Neuronal stem cell (in vitro differentiated cells): ENCODE measurements around the gene HRH3.

Source experiments
- DNase-seq: peaks from one replicate; pipeline ENCODE4 v3.0.0-alpha.2; 2013; ENCODE audit warnings: low spot score
- H2AFZ ChIP-seq: one replicate; pipeline ENCODE4 v1.6.1; 2013; ENCODE audit warnings: mild to moderate bottlenecking, low read length, inconsistent platforms
- H2AK5ac ChIP-seq: 2 replicates; pipeline ENCODE4 v1.6.1; 2013; ENCODE audit warnings: low read depth, mild to moderate bottlenecking, inconsistent platforms, low read length, moderate library complexity, mixed read lengths
- H2BK120ac ChIP-seq: 2 replicates; pipeline ENCODE4 v1.6.1; 2013; ENCODE audit warnings: low read depth, mild to moderate bottlenecking, inconsistent platforms, low read length, moderate library complexity, mixed read lengths
- H2BK12ac ChIP-seq: one replicate; pipeline ENCODE4 v1.6.1; 2013; ENCODE audit warnings: low read length, inconsistent platforms
- H2BK15ac ChIP-seq: 2 replicates; pipeline ENCODE4 v1.6.1; 2013; ENCODE audit warnings: mild to moderate bottlenecking, low read length, inconsistent platforms, mixed read lengths
- H2BK5ac ChIP-seq: one replicate; pipeline ENCODE4 v1.6.1; 2013; ENCODE audit warnings: inconsistent platforms, mild to moderate bottlenecking, low read length, moderate library complexity
- H3K14ac ChIP-seq: one replicate; pipeline ENCODE4 v1.6.1; 2013; ENCODE audit warnings: low read length, inconsistent platforms
- H3K18ac ChIP-seq: 2 replicates; pipeline ENCODE4 v1.6.1; 2013; ENCODE audit warnings: low read length, inconsistent platforms
- H3K23ac ChIP-seq: 2 replicates; pipeline ENCODE4 v1.6.1; 2013; ENCODE audit warnings: low read depth, mild to moderate bottlenecking, mixed read lengths, low read length, inconsistent platforms; ENCODE audit not compliant: poor library complexity
- H3K27ac ChIP-seq: replicated peaks from 3 replicates; pipeline ENCODE4 v1.5.1; 2013; ENCODE audit warnings: low read length, inconsistent platforms
- H3K27me3 ChIP-seq, 3 experiments: 2 replicates each; pipeline ENCODE4 v1.6.1; 2013; ENCODE audit warnings: low read length in 3 of 3, mild to moderate bottlenecking in 2 of 3, inconsistent platforms in 1 of 3, low read depth in 1 of 3, mixed read lengths in 1 of 3, moderate library complexity in 1 of 3; ENCODE audit not compliant: control insufficient read depth in 3 of 3, insufficient read depth in 3 of 3
- H3K36me3 ChIP-seq, 2 donors: replicated peaks in 1 of 2; 2 replicates each; pipeline ENCODE4 v1.6.1; 2013; ENCODE audit warnings: low read length in 2 of 2; ENCODE audit not compliant: control insufficient read depth in 2 of 2, insufficient read depth in 2 of 2
- H3K4ac ChIP-seq: 2 replicates; pipeline ENCODE4 v1.6.1; 2013; ENCODE audit warnings: inconsistent platforms, mild to moderate bottlenecking, low read length, moderate library complexity
- H3K4me1 ChIP-seq, 2 donors: 1 replicate in 1 of 2; 2 replicates in 1 of 2; pipeline ENCODE4 v1.6.1; 2013; ENCODE audit warnings: low read length in 2 of 2, low read depth in 1 of 2; ENCODE audit not compliant: control insufficient read depth in 2 of 2, insufficient read depth in 1 of 2
- H3K4me2 ChIP-seq: one replicate; pipeline ENCODE4 v1.6.1; 2013; ENCODE audit warnings: mild to moderate bottlenecking, low read length, inconsistent platforms; ENCODE audit not compliant: insufficient read depth, poor library complexity, severe bottlenecking
- H3K4me3 ChIP-seq, 2 donors: 2 replicates each; pipeline ENCODE4 v1.5.1; 2013; ENCODE audit warnings: low read length in 2 of 2, mild to moderate bottlenecking in 2 of 2, inconsistent platforms in 1 of 2, moderate library complexity in 1 of 2
- H3K79me1 ChIP-seq: one replicate; pipeline ENCODE4 v1.6.1; 2013; ENCODE audit warnings: low read depth, mild to moderate bottlenecking, inconsistent platforms, low read length, moderate library complexity
- H3K9ac ChIP-seq: one replicate; pipeline ENCODE4 v1.6.1; 2013; ENCODE audit warnings: mild to moderate bottlenecking, low read depth, low read length, inconsistent platforms; ENCODE audit not compliant: poor library complexity
- H3K9me3 ChIP-seq, 2 donors: replicated peaks in 1 of 2; 2 replicates each; pipeline versions ENCODE3 to v1.6.1; 2013; ENCODE audit warnings: low read length in 2 of 2, mild to moderate bottlenecking in 2 of 2, inconsistent platforms in 1 of 2, low read depth in 1 of 2, mixed read lengths in 1 of 2, moderate library complexity in 1 of 2; ENCODE audit not compliant: control insufficient read depth in 2 of 2, insufficient read depth in 1 of 2
- H4K8ac ChIP-seq: one replicate; pipeline ENCODE4 v1.6.1; 2013; ENCODE audit warnings: low read depth, mild to moderate bottlenecking, inconsistent platforms, low read length, moderate library complexity
- H4K91ac ChIP-seq: one replicate; pipeline ENCODE4 v1.6.1; 2013; ENCODE audit warnings: low read length, low read depth, mild to moderate bottlenecking, inconsistent platforms; ENCODE audit not compliant: poor library complexity
- WGBS, 2 donors: extraction: QIAGEN DNeasy Blood & Tissue Kit; methylation state at CpG; one replicate each; pipeline ENCODE4 v1.1.7; 2013; ENCODE audit warnings: missing lambda C conversion rate in 2 of 2, mixed read lengths in 1 of 2; ENCODE audit not compliant: insufficient read length in 2 of 2, insufficient replicate concordance in 1 of 2; ENCODE audit errors: extremely low coverage in 2 of 2; 5-methylcytosine and 5-hydroxymethylcytosine counted together

The HRH3 gene

DNA sequence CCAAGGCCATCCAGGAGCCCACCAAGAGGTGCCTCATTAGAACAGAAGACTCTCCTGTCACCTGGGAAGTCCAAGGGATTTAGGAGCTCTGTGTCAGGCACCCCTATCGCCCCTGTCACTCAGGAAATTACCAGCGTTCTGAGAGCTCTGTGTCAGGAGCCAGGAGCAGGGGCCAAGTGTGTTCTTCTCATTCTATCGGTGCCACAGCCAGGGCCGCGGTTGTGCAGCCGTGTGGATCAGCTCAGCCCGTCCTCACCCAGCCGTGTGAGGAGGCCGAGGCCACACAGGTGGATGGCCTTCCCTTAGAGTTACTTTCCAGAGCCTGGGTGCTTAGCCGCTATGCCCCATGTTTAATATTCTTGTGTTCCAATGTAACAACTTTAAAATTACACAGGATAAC, 27.4 kb downstream of the HRH3 start:
- Histone ChIP-seq H2AK5ac (no peak overlapping the region), H3K14ac (no peak overlapping the region), H4K8ac (no peak overlapping the region), H3K4me1 (no peaks in the 10 kb centered on the region), H3K79me1 (peaks cover 10% of the 10 kb centered on the region), H3K4me3 (no peak overlapping the region), H4K91ac (no peak overlapping the region), H2BK15ac (no peak overlapping the region), H2BK5ac (no peak overlapping the region), H3K4ac (no peak overlapping the region), H3K9me3 (no peaks in the 10 kb centered on the region), H2AFZ (no peak overlapping the region), H3K23ac (no peak overlapping the region), H3K27me3 (no peaks in the 10 kb centered on the region), H3K36me3 (peaks cover 12 to 54% of the 10 kb centered on the region in 2 donors), H3K4me2 (no peak overlapping the region), H2BK120ac (no peak overlapping the region), H2BK12ac (no peak overlapping the region), H3K9ac (no peak overlapping the region), H3K27ac (no peak overlapping the region), H3K18ac (no peak overlapping the region)
- no CpG with 5 or more reads among the region's 10 CpGs for WGBS, 2 donors
- DNase-seq, result no peak

GRCh38 chr20:62191781-62192559, 28.1 kb downstream of the HRH3 start:
- Histone ChIP-seq H3K18ac (no peak overlapping the region), H2BK120ac (no peak overlapping the region), H2BK5ac (peak overlapping the region; percentile 0), H2AK5ac (no peak overlapping the region), H3K27ac (no peak overlapping the region), H3K36me3 (peaks cover 10 to 50% of the 10 kb centered on the region in 2 donors), H3K14ac (no peak overlapping the region), H3K4me2 (no peak overlapping the region), H3K4ac (no peak overlapping the region), H3K9ac (no peak overlapping the region), H3K23ac (no peak overlapping the region), H4K91ac (no peak overlapping the region), H2AFZ (no peak overlapping the region), H3K27me3 (no peaks in the 10 kb centered on the region), H3K4me3 (peak overlapping the region in 1 of 2 donors; percentile 46), H2BK15ac (no peak overlapping the region), H3K9me3 (no peaks in the 10 kb centered on the region), H4K8ac (no peak overlapping the region), H3K79me1 (peaks cover 10% of the 10 kb centered on the region), H2BK12ac (no peak overlapping the region), H3K4me1 (no peaks in the 10 kb centered on the region)
- no CpG with 5 or more reads among the region's 14 CpGs for WGBS, 2 donors
- DNase-seq, result no peak

GRCh38 chr20:62190639-62191411, 29.3 kb downstream of the HRH3 start:
- Histone ChIP-seq H3K4me3 (peak overlapping the region in 1 of 2 donors; percentile 16), H2AFZ (no peak overlapping the region), H3K23ac (peak overlapping the region; percentile 71), H3K14ac (no peak overlapping the region), H2BK120ac (no peak overlapping the region), H3K27me3 (no peaks in the 10 kb centered on the region), H2BK15ac (no peak overlapping the region), H3K36me3 (peaks cover 10 to 43% of the 10 kb centered on the region in 2 donors), H3K4me1 (no peaks in the 10 kb centered on the region), H3K9me3 (no peaks in the 10 kb centered on the region), H2BK12ac (no peak overlapping the region), H3K4me2 (no peak overlapping the region), H4K91ac (no peak overlapping the region), H2AK5ac (no peak overlapping the region), H3K79me1 (peaks cover 10% of the 10 kb centered on the region), H3K18ac (no peak overlapping the region), H3K4ac (no peak overlapping the region), H3K27ac (no peak overlapping the region), H4K8ac (no peak overlapping the region), H2BK5ac (peak overlapping the region; percentile 0), H3K9ac (peak overlapping the region; percentile 50)
- no CpG with 5 or more reads among the region's 25 CpGs for WGBS, 2 donors
- no peak for DNase-seq
